Measurements from ENCODE around the gene ARHGEF6. TPM values are rescaled to one million over a fixed set of nuclear protein-coding genes. Genes with fewer than 3 reads are reported as not detected.

The ARHGEF6 gene
- total and polyA plus RNA-seq, 8 donors = 1.7 to 22.9 (median 8.1) TPM

GRCh38 chrX:136725441-136726104 lies 55.2 kb downstream of the ARHGEF6 start:
- Histone ChIP-seq H3K36me3 (no peaks in the 10 kb centered on the region), H3K27me3 (peaks cover 0 to 2% (median 0%) of the 10 kb centered on the region in 3 donors), H3K27ac (peak overlapping the region in 1 of 5 donors; percentile 4), H3K9me3 (peaks cover 0 to 4% (median 0%) of the 10 kb centered on the region in 4 donors), H3K4me1 (no peaks in the 10 kb centered on the region), H3K4me3 (no peak overlapping the region)
- intact Hi-C loops (cut with DNase I; ENCODE audit: low total_unique reads) = no loop called here
- peak in 1 of 2 donors; percentile 10 for DNase-seq
- TF ChIP-seq CTCF (IDR thresholded peaks at IDR 0.05) (no peak), POLR2AphosphoS5 (IDR thresholded peaks at IDR 0.05) (no peak), POLR2A (IDR thresholded peaks at IDR 0.05) (no peak), EP300 (IDR thresholded peaks at IDR 0.05) (no peak)

- peaks cover 0 to 4% (median 0%) of the 10 kb centered on the region in 4 donors for H3K9me3 ChIP-seq
- H3K4me3 ChIP-seq = no peak overlapping the region
- H3K27ac ChIP-seq = no peak overlapping the region
- DNase-seq = no peak
- TF ChIP-seq POLR2A (IDR thresholded peaks at IDR 0.05) = no peak
- no peak for TF ChIP-seq EP300 (IDR thresholded peaks at IDR 0.05)
- no peak for TF ChIP-seq POLR2AphosphoS5 (IDR thresholded peaks at IDR 0.05)
- no peak for TF ChIP-seq CTCF (IDR thresholded peaks at IDR 0.05)
- 43 to 83% (median 49%) methylated on average over 2 of the region's 2 CpGs for WGBS, 5 donors
- peaks cover 0 to 2% (median 0%) of the 10 kb centered on the region in 3 donors for H3K27me3 ChIP-seq
- intact Hi-C loops (cut with DNase I; ENCODE audit: low total_unique reads) = no loop called here
- no peaks in the 10 kb centered on the region for H3K36me3 ChIP-seq
- H3K4me1 ChIP-seq = peaks cover 0 to 5% (median 0%) of the 10 kb centered on the region in 4 donors
Measured at GRCh38 chrX:136718091-136718490, 62.6 kb downstream of the ARHGEF6 start.

- no peaks in the 10 kb centered on the region for H3K27me3 ChIP-seq
- no peaks in the 10 kb centered on the region for H3K9me3 ChIP-seq
- no peak overlapping the region for H3K4me3 ChIP-seq
- no peak for DNase-seq
- WGBS, 5 donors = 64 to 79% (median 69%) methylated on average over 6 of the region's 6 CpGs
- intact Hi-C loops (cut with DNase I; ENCODE audit: low total_unique reads) = no loop called here
- H3K36me3 ChIP-seq = no peaks in the 10 kb centered on the region
- TF ChIP-seq POLR2A (IDR thresholded peaks at IDR 0.05) (no peak), CTCF (IDR thresholded peaks at IDR 0.05) (no peak), POLR2AphosphoS5 (IDR thresholded peaks at IDR 0.05) (no peak), EP300 (IDR thresholded peaks at IDR 0.05) (no peak)
- peaks cover 0 to 5% (median 0%) of the 10 kb centered on the region in 4 donors for H3K4me1 ChIP-seq
- H3K27ac ChIP-seq = peak overlapping the region in 1 of 5 donors; percentile 40
Measured at GRCh38 chrX:136714626-136715599, 65.8 kb downstream of the ARHGEF6 start.

GRCh38 chrX:136712650-136713310 lies 68.0 kb downstream of the ARHGEF6 start:
- intact Hi-C loops (cut with DNase I; ENCODE audit: low total_unique reads) = no loop called here
- no peaks in the 10 kb centered on the region for H3K27me3 ChIP-seq
- H3K4me3 ChIP-seq = no peak overlapping the region
- TF ChIP-seq POLR2AphosphoS5 (IDR thresholded peaks at IDR 0.05) (no peak), EP300 (IDR thresholded peaks at IDR 0.05) (no peak), POLR2A (IDR thresholded peaks at IDR 0.05) (no peak)
- H3K4me1 ChIP-seq = peaks cover 0 to 5% (median 0%) of the 10 kb centered on the region in 4 donors
- no peaks in the 10 kb centered on the region for H3K36me3 ChIP-seq
- H3K9me3 ChIP-seq = no peaks in the 10 kb centered on the region
- no peak for DNase-seq
- H3K27ac ChIP-seq = no peak overlapping the region

Data from stomach (tissue), 9 donors.